NCI-H82 treated with DMSO at 0.1 percent for 48 hours (cell line): Measurements from ENCODE around the gene SERPINA3.

Experiments
- DNase-seq: peaks from one replicate; lab custom pipeline; 2025; ENCODE audit not compliant: unreplicated experiment; lab: John Stamatoyannopoulos, UW

The SERPINA3 gene

DNA sequence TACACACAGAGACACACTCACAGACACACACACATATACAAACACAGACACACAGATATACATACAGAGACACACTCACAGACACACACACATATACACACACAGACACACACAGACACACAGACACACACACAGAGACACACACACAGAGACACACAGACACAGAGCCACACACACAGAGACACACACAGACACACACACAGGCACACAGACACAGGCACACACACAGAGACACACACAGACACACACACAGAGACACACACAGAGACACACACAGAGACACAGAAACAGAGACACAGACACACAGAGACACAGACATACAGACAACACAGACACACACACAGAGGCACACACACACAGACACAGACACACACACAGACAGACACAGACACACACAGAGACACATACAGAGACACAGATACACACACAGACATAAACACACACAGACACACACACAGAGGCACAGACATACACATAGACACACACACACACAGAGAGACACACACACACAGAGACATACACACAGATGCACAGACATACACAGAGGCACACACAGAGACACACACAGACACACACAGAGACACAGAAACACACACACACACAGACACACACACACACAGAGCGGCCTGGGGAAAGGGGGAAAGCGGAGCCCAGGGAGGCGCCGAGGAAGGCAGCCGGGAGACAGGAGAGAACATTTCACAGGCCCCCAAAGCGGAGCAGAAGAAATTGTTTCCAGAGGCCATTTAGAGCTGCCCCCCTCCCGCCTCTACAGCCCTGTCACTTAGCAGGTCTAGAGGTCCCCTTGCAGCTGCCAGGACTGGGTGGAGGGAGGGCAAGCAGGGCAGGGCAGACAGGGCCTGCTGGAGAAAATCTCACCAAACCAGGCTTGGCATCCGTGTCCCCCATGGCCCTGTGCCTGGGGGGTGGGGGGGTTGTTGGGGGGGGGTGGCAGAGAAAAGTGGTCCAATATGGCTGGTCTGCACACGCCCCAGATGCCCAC is 38.9 kb downstream of the SERPINA3 start:
- no peak for DNase-seq

DNA sequence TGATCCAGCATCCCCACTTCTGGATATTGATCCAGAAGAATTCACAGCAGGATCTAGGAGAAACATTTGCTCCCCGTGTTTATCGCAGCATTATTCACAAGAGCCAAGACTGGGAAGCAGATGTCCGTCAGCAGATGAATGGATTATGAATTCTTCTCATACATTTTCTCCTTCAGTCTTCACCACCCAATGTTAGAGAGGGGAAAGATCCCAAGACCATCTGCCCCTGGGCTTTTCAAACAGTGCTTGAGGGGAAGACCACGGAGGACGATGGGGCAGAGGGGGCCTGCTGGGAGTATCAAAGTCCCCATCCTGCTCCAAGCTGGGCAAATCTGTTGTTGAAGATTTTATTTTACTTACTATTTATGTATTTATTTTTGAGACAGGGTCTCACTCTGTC is 41.1 kb downstream of the SERPINA3 start:
- DNase-seq = no peak

DNA sequence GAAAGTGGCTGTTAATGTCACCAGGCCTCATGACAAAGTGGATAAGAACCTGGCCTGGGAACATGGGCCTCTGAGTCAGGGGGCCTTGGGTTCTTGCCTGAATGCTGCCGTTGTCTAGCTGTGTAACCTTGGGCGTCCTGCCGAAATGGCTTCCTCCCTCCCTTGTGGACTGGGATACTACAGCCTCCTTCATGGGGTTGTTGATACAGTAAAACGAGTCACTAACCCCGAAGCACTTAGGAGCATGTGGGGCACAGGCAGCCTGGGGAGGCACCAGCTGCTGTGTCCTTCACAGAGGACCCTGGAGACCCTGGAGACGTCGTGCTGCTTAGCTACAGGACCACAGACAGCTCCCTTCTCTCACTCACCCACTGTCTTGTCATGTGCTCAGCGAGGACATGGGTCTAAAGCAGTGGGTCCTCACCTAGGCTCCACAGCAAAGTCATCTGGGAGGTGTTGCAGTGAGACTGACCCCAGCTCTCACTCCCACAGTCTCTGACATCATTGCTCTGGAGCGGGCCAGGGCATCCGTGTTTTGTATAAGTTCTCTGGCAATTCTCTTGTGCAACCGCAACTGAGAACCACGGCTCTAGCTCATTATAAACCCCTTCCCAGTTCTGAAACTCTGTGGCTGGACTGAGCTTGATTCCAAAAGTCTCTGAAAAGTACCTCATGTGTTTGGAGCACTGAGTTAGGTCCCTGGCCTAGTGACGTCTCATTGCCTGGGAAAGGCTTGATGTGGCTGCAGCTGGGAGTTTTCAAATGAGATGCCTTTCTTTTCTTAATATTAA is 42.1 kb downstream of the SERPINA3 start:
- DNase-seq = no peak

DNA sequence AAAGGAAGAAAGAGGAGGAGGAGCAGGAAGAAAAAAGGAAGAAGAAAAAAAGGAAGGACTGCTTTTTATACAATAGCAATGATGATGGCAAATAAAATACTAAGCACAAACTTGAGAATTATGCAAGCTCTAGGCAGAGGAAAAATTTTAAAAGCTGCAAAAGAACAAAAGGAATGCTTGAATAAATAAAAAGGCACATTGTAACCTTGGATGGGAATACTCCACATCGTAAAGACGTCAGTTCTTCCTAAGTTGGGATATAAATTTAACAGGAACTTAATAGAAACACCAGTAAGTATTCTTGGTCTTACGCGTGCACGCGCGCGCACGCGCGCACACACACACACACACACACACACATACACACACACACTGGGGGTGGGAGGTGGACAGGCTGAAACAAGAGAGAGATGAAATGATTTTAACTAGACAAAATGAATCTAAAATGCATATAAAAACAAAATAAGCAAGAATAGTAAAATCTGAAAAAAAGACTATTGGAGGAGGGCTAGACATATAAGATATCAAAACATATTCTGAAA is 43.0 kb downstream of the SERPINA3 start:
- DNase-seq = no peak

DNA sequence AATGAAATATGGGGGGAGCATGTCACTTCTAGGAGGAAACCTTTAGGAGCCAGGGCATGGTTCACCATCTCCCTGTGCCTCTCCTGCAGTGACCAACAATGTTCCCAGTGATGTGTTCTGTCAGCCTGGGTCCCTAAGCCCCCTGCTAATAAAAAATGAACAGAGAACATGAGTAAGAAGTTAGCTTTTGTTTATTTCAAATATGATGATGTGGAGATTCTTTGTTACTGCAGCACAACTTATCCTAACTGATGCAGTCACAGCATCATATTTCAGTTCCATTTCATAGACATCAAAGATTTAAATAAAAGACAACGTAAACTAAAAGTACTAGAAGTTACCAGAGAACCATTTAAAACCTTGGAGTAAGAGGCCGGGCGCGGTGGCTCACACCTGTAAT is 43.9 kb downstream of the SERPINA3 start:
- no peak for DNase-seq

DNA sequence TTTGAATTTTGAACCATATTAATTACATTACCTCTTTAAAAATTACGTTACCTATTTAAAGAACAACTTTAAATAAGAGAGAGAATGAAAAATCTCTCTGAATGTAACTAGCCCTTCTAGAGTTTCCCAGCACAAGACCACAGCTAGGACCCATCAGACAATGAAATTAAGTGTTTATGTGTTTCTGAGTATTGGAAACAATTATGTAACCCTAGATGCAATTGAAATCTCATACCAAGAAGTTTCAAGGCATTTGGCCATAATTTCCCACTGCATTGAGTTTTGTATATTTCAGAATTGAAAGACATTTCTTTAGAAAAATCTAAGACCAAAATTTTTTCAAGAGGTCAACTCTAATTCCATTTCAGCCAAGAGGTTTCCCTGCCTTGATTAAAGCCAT is 47.1 kb downstream of the SERPINA3 start:
- DNase-seq = no peak

DNA sequence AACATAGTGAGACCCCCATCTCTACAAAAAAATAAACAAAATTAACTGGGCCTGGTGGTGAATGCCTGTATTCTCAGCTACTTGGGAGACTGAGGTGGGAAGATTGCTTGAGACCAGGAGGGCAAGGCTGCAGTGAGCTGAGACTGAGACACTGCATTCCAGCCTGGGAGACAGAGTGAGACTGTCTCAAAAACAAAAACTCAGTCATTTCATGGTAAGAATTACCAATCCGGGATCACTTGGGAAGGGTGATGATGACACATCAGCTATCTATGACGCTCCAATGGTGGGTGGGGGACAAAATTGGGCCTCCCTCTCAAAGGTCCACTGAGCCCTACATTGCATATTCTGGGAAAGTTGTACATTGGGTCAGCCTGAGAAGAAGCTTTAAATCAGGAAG is 47.7 kb downstream of the SERPINA3 start:
- no peak for DNase-seq

DNA sequence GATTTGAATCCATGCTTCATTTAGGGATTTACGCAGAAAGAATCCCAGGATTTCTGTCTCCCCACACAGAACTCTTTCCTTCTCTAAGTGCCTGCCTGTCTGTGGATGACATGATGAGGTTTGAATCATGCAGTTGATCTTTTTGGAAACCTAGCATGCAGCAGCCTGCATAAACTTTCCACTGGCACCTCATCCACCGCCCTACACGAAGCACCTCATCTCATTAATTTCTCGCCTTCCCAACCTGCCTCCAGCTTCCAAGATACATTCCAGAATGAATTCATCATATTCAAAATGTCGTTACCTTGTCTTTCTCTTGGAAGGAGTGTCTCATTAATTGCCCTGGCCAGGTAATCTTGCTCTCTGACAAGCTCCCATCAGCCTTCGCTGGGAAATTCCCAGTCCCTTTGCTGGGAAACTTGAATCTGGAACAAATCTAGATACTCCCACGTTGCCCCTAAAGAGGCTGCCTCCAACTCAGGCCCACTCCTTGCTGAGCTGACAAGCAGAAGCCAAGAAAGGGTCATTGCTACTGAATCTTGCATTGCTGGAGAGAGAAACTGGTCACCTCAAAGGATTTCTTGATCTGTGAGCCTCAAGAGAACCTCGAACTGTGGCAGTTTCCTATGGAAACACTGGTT is 48.2 kb downstream of the SERPINA3 start:
- no peak for DNase-seq

DNA sequence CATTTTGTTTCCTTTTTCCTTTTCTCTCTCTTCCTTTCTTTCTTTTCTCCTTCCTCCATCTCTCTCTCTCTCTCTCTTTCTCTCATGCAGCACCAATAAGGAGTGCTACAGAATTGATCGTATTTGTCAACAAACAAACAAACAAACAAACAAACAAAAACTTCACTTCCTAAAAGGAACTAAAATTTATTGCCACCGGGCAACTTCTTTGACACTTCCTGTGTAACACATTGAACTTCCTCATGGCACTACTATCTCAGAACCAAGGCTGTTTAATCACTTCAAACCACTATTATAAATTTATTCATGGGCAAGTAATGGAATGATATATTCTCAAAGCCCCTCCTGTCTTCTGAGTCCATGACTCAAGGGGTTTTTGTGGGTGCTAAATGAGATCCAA is 51.3 kb downstream of the SERPINA3 start:
- DNase-seq = no peak

DNA sequence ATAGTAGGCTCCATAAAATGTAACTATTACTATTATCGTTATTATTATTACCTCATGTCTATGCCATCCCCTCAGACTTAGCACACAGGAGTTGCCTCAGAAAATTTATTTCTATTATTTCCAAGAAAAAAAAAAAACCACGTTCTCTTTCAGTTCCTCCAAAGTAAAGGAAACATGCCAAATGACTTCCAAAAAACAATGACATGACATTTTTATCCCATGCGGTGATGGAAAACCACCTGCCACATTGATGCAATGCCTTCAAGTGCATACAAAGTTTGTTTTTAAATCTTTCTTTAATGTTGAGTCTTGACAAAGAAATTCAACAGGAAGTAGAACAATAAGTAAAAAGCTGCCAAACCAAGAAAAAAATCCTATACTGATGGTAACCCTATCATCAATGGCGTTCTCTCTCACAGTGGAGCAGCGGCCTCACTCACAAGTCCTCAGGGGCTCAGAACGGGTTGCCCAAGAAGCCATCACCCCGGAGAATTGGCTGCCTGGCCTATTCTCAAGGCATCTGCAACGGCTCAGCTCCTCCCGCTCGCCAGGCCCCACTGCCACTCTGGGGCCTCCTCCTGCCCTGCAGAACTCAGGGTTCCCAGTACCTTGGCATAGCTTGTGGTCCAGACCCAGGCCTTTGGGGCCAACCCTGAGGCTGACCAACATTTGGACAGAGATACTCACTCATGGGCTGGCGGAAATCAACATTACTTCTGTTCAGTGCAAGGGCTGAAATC is 51.9 kb downstream of the SERPINA3 start:
- DNase-seq = no peak

DNA sequence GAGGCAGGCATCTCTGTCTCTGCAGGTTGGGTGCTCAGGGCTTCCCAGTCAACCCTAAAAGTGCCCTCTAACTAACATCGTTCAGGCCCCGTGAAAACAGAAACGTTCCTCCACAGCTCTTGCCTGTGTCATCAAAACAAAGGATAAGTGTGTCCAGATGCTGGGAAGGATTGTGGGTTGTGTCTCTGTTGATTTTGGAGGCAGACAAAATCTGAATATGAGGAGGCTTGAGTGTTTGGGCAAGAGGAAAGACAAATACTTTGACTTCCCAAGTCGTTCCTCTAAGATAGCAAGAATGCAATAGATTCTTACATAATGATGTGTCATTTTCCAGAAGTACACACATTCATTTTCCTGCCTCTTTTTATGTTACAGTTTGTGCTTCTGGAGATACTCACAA is 52.9 kb downstream of the SERPINA3 start:
- DNase-seq = no peak

DNA sequence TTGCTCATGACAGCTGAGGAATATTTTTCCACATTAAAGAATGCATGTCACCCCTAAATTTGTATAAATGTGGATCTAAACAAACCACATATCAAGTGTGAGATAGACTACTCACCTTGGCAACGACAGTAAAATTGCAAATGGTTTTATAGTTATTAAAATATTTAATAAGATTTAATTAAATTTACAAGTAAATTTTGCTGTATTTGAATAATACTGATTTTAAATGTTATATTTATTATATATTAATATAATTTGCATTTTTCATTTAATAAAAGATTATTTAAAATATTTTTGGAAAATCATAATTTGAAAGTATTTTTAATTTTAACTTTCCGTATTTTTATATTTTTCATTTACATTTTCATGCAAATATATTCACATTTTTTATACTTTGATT is 53.4 kb downstream of the SERPINA3 start:
- DNase-seq = no peak

DNA sequence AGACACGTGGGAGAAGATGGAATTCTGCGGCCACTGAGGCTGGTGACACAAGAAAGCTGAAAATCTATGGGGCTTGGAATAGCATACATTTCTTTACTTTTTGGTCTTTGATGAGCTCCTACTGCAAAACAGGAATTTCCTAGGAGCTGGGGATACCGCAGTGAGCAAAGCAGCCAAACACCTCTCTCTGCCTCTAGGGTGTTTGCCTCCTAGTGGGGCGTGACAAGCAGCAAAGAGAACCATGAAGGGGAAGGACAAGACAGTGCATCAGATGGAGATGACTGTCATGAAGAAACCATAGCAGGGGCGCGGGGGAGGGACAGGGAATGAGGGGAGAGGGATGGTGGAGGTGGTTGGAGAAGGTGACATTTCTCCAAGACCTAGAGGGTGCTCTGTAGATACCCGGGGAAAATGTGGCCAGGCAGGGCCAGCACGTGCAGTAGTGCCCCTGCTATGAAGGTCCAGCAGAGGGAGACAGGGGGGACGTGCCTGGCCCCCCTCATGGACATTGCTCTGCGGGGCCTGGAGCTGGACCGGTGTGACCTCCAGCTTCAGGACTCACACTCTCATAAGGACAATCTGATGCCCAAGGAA is 58.6 kb downstream of the SERPINA3 start:
- DNase-seq = no peak

DNA sequence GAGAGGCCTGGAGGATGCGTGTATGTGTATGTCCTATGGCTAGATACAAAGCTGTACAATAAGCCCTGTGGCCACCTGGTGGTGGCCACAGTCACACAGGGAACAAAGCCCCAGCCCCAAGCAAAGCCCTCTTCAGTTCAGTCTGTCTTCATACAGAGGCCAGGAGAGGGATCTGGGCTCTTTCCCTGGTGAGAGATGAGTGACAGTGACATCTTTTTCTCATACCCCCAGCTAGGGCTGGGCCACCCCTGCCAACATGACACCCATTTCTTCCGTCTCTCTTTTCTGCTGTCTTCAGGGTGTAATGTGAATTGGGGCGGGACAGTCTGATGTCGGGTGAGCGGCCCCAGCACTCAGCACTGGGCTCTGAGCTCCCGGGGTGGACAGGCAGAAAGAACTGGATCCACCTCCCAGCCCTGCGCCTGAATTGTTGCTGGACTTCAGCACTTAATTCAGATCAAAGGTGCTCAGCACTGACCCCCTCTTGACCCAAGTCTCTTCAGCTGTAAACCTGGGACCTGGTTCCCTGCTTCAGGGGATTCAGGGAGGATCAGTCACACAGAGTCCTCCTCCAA is 59.8 kb downstream of the SERPINA3 start:
- DNase-seq = no peak

DNA sequence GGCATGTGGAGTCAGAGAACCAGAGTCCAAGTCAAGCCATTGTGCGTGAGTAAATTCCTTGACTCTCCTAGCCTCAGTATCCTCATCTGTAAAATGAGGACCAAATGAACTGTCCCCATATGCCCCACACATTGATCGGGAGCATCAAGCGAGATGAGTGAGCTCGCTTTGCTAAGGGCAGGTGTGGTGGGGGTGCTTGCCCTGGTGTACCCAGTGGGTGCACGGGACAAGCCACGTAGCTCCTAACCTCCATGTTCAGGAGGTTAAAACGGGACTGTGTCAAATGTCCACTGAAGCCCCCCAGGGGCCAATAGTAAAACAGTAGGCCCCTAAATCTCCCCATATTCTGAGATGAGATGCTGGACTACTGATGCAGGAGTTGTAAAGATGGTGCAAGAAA is 60.9 kb downstream of the SERPINA3 start:
- DNase-seq = no peak
